ENCODE results near the gene UBAP1. TPM values are rescaled to one million over a fixed set of nuclear protein-coding genes. Genes with fewer than 3 reads are reported as not detected.

UBAP1 gene
- total and polyA plus RNA-seq, 7 experiments from 2014 or later: 31.1 to 53.9 (median 35.8) TPM

Other genes starting within 250 kb of the UBAP1 start
- 10 to 100 TPM; 29.7 to 48.4 (median 36.4) TPM for gene UBAP2, start 130.2 kb upstream of the UBAP1 start, total RNA-seq
- 10 to 100 TPM; 13.0 to 19.5 TPM for gene UBAP2, start 130.2 kb upstream of the UBAP1 start, polyA plus RNA-seq
- 10 to 100 TPM; 10.8 to 40.4 (median 28.5) TPM for gene DCAF12, start 52.3 kb upstream of the UBAP1 start, total RNA-seq
- gene DCAF12, start 52.3 kb upstream of the UBAP1 start, polyA plus RNA-seq: 10 to 100 TPM; 13.2 to 15.4 TPM
- gene KIF24, start 150.2 kb downstream of the UBAP1 start, total RNA-seq: 1 to 10 TPM in 1 of 5 experiments, under 1 TPM in 4; 0.11 to 6.0 (median 0.35) TPM
- gene KIF24, start 150.2 kb downstream of the UBAP1 start, polyA plus RNA-seq: under 1 TPM; 0.19 to 0.23 TPM
- 10 to 100 TPM in 4 of 5 experiments, 1 to 10 TPM in 1; 7.5 to 30.0 (median 22.7) TPM for gene NUDT2, start 150.5 kb downstream of the UBAP1 start, total RNA-seq
- gene NUDT2, start 150.5 kb downstream of the UBAP1 start, polyA plus RNA-seq: 10 to 100 TPM; 27.7 to 63.3 TPM
- 1 to 10 TPM in 2 of 5 experiments, under 1 TPM in 3; 0.60 to 1.9 (median 0.78) TPM for gene MYORG, start 197.9 kb downstream of the UBAP1 start, total RNA-seq
- 1 to 10 TPM in 1 of 2 donors, under 1 TPM in 1; 0.28 to 1.4 TPM for gene MYORG, start 197.9 kb downstream of the UBAP1 start, polyA plus RNA-seq